OCI-LY1 (cell line): ENCODE data around the gene DVL1.
"Not testable (repeated sequence)": the region's sequence is repeated elsewhere in the genome, so short reads cannot be mapped to it uniquely, and the experiment has no call there.

Experiments used
- H2AFZ ChIP-seq: fragments of 200-600 bp; sonication (generic), shearing (Covaris generic); 2 replicates; pipeline ENCODE4 v1.6.0; 2014; ENCODE audit warnings: antibody characterized with exemption, mild to moderate bottlenecking, low read length
- H3F3A ChIP-seq: fragments of 200-600 bp; sonication (generic), shearing (Covaris generic); 2 replicates; pipeline ENCODE4 v1.6.0; 2014; ENCODE audit warnings: mild to moderate bottlenecking, antibody characterized with exemption, low read length, moderate library complexity; ENCODE audit not compliant: insufficient read depth
- H3K27ac ChIP-seq: fragments of 200-600 bp; sonication (generic); 2 replicates; pipeline ENCODE4 v1.5.1; 2014; ENCODE audit warnings: low read length, mixed run types, mild to moderate bottlenecking, low read depth; ENCODE audit not compliant: poor library complexity, severe bottlenecking
- H3K27me3 ChIP-seq: fragments of 200-600 bp; sonication (generic); 2 replicates; pipeline ENCODE4 v1.6.0; 2014; ENCODE audit warnings: antibody characterized with exemption, mild to moderate bottlenecking, low read length, moderate library complexity; ENCODE audit not compliant: insufficient read depth
- H3K36me3 ChIP-seq: fragments of 200-600 bp; sonication (generic); 2 replicates; pipeline ENCODE4 v1.6.1; 2014; ENCODE audit warnings: mild to moderate bottlenecking, antibody characterized with exemption, low read length, moderate library complexity, mixed read lengths; ENCODE audit not compliant: insufficient read depth
- H3K4me1 ChIP-seq: fragments of 200-600 bp; sonication (generic); 2 replicates; pipeline ENCODE4 v1.5.1; 2014; ENCODE audit warnings: mild to moderate bottlenecking, low read length, moderate library complexity; ENCODE audit not compliant: insufficient read depth, severe bottlenecking
- H3K4me2 ChIP-seq: fragments of 200-600 bp; sonication (generic), shearing (Covaris generic); 2 replicates; pipeline ENCODE4 v1.6.1; 2014; ENCODE audit warnings: low read length
- H3K4me3 ChIP-seq: fragments of 200-600 bp; sonication (generic); 2 replicates; pipeline ENCODE4 v1.5.1; 2014; ENCODE audit warnings: low read length, low read depth, mild to moderate bottlenecking, mixed read lengths; ENCODE audit not compliant: poor library complexity, severe bottlenecking
- H3K79me2 ChIP-seq: fragments of 200-600 bp; shearing (Covaris generic); 2 replicates; pipeline ENCODE4 v1.6.1; 2016; ENCODE audit warnings: mixed run types, low read length, mixed read lengths; ENCODE audit not compliant: insufficient read depth
- H3K9ac ChIP-seq: fragments of 200-600 bp; sonication (generic), shearing (Covaris generic); 2 replicates; pipeline ENCODE4 v1.6.1; 2014; ENCODE audit warnings: mild to moderate bottlenecking, low read length, mixed read lengths
- H3K9me2 ChIP-seq: fragments of 200-600 bp; sonication (generic), shearing (Covaris generic); 2 replicates; pipeline ENCODE4 v1.6.1; 2014; ENCODE audit warnings: low read depth, mild to moderate bottlenecking, low read length, mixed read lengths
- H3K9me3 ChIP-seq: fragments of 200-600 bp; shearing (Covaris generic); 2 replicates; pipeline ENCODE4 v1.6.1; 2014; ENCODE audit warnings: low read length, mixed read lengths
- H4K20me1 ChIP-seq: fragments of 200-600 bp; sonication (generic), shearing (Covaris generic); 2 replicates; pipeline ENCODE4 v1.6.0; 2016; ENCODE audit warnings: mild to moderate bottlenecking, low read length; ENCODE audit not compliant: insufficient read depth
- CTCF ChIP-seq: fragments of 200-600 bp; sonication (generic), shearing (Covaris generic); IDR thresholded peaks from 2 replicates; pipeline ENCODE4 v1.5.1; 2017; ENCODE audit warnings: mild to moderate bottlenecking, antibody characterized with exemption, low read length, moderate library complexity, mixed read lengths
- EZH2 ChIP-seq: fragments of 200-600 bp; sonication (generic), shearing (Covaris generic); IDR thresholded peaks from 2 replicates; pipeline ENCODE4 v1.8.0; 2017; ENCODE audit warnings: borderline replicate concordance, mixed run types, mild to moderate bottlenecking, antibody characterized with exemption, low read length, moderate library complexity, mixed read lengths

DVL1 gene

GRCh38 chr1:1371364-1371745, 22.1 kb upstream of the DVL1 start:
- H2AFZ ChIP-seq, result no peak overlapping the region
- H4K20me1 ChIP-seq, result no peaks in the 10 kb centered on the region
- no peaks in the 10 kb centered on the region for H3K9me3 ChIP-seq
- H3K4me1 ChIP-seq, result peaks cover 32% of the 10 kb centered on the region
- no peak overlapping the region for H3K4me3 ChIP-seq
- H3F3A ChIP-seq, result no peaks in the 10 kb centered on the region
- no peaks in the 10 kb centered on the region for H3K9me2 ChIP-seq
- H3K27me3 ChIP-seq, result no peaks in the 10 kb centered on the region
- TF ChIP-seq CTCF, result no peak
- TF ChIP-seq EZH2, result no peak
- H3K27ac ChIP-seq, result no peak overlapping the region
- H3K9ac ChIP-seq, result no peak overlapping the region
- H3K36me3 ChIP-seq, result peaks cover 14% of the 10 kb centered on the region; the same call in 1 of the 2 replicates
- no peak overlapping the region for H3K4me2 ChIP-seq
- H3K79me2 ChIP-seq, result peaks cover 10% of the 10 kb centered on the region; the same call in 1 of the 2 replicates

- Histone ChIP-seq H3K4me1 (peaks cover 27% of the 10 kb centered on the region), H3K27ac (no peak overlapping the region), H3K9ac (no peak overlapping the region), H2AFZ (no peak overlapping the region), H3K9me3 (peaks cover 3% of the 10 kb centered on the region), H3K4me2 (no peak overlapping the region), H4K20me1 (no peaks in the 10 kb centered on the region), H3K9me2 (no peaks in the 10 kb centered on the region), H3K4me3 (no peak overlapping the region), H3K79me2 (peaks cover 10% of the 10 kb centered on the region; the same call in 1 of the 2 replicates), H3F3A (no peaks in the 10 kb centered on the region), H3K36me3 (peaks cover 14% of the 10 kb centered on the region; the same call in 1 of the 2 replicates), H3K27me3 (no peaks in the 10 kb centered on the region)
- TF ChIP-seq EZH2, result no peak
- no peak for TF ChIP-seq CTCF
These were observed 21.6 kb upstream of the DVL1 start for GRCh38 chr1:1370771-1371300.

GRCh38 chr1:1370094-1370493, 20.9 kb upstream of the DVL1 start:
- H2AFZ ChIP-seq, H4K20me1 ChIP-seq, H3K27ac ChIP-seq, H3K9me2 ChIP-seq, H3K9ac ChIP-seq, H3K9me3 ChIP-seq, H3K4me3 ChIP-seq, H3K27me3 ChIP-seq, H3F3A ChIP-seq, H3K4me2 ChIP-seq: not testable (repeated sequence)
- Histone ChIP-seq H3K36me3 (peaks cover 14% of the 10 kb centered on the region; the same call in 1 of the 2 replicates), H3K4me1 (peaks cover 27% of the 10 kb centered on the region), H3K79me2 (peaks cover 10% of the 10 kb centered on the region; the same call in 1 of the 2 replicates)

- Histone ChIP-seq H3K9ac (no peak overlapping the region), H3K27ac (no peak overlapping the region), H3K9me3 (peaks cover 3% of the 10 kb centered on the region), H3K36me3 (peaks cover 6% of the 10 kb centered on the region; the same call in 1 of the 2 replicates), H3K9me2 (no peaks in the 10 kb centered on the region), H3K27me3 (no peaks in the 10 kb centered on the region), H2AFZ (no peak overlapping the region), H3K4me1 (peaks cover 8% of the 10 kb centered on the region), H3K79me2 (no peaks in the 10 kb centered on the region), H4K20me1 (no peaks in the 10 kb centered on the region), H3F3A (no peaks in the 10 kb centered on the region), H3K4me2 (no peak overlapping the region), H3K4me3 (no peak overlapping the region)
- no peak for TF ChIP-seq CTCF
These were observed 18.1 kb upstream of the DVL1 start for GRCh38 chr1:1367315-1367714.
